ENCODE data around the gene SERPINB6.
A peak's percentile ranks its signal among the peaks of the same experiment; 100 is the strongest.
"Not testable (repeated sequence)": the region's sequence is repeated elsewhere in the genome, so short reads cannot be mapped to it uniquely, and the experiment has no call there.

SERPINB6 gene

DNA sequence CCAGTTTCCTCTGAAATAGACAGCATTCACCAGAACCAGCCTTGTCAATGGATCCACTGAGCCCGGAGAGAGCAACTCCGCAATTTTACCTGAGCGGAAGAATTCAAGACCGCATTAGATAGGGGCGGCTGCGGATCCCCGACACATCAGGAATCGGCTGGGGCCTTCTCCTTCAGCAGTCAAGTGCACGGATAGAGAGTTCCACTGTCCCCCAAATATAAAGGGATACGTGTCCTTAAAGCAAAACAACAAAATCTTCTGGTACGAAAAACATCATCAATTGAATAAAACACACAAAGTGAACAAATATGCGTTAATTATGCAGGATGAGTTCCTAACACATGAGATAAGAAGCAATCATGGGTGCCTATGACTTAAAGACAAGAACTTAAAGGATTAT lies 18.3 kb downstream of the SERPINB6 start:
- DNase-seq: no peak

- DNase-seq: peak; percentile 14
Measured at GRCh38 chr6:2952557-2953095, 18.7 kb downstream of the SERPINB6 start.

GRCh38 chr6:2951728-2952127 lies 19.6 kb downstream of the SERPINB6 start:
- DNase-seq: no peak

GRCh38 chr6:2950713-2951112 lies 20.7 kb downstream of the SERPINB6 start:
- DNase-seq: no peak

DNA sequence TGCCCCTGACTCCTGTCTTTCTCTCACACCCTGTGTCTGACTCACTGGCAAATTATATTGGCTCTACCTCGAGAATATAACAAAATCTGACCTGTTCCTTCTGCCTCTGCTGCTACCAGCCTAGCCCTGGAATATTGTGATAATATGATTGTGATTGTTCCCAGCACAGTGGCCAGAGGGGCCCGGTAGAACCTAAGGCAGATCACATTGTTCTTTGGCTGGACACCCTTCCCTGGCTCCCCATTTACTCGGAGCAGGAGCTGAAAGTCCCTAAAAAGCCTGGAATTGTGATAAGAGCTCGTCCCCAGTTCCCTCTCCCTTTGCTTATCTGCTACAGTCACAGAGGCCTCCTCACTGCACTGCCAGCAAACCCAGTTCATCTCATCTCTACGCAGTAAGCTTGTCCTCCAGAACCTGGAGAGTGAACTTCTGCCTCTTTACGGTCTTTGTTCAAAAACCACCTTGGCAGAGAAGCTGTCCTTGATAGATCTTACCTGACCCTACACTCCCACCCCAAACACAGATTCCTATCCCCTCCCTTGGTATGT lies 21.8 kb downstream of the SERPINB6 start:
- no peak for DNase-seq

DNA sequence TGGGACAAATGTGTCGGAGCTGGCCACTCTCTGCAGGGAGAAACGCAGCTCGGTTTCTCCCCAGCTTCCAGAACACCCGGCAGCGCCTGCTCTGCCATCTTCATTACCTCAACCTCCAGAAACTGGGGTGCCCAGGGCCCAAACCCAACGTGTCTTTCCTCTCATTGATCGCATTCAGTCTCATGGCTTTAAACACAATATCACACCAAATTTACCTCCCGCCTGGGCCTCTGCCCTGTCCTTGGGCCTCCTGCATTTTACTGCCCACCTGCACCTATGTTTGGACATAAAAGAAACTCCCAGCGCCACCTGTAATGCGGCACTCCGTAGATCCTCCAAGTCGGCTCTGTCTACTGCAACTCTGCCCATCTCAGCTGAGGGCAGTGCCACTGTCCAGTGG lies 22.2 kb downstream of the SERPINB6 start:
- DNase-seq: no peak

GRCh38 chr6:2948228-2949025 lies 22.9 kb downstream of the SERPINB6 start:
- no peak for DNase-seq

DNA sequence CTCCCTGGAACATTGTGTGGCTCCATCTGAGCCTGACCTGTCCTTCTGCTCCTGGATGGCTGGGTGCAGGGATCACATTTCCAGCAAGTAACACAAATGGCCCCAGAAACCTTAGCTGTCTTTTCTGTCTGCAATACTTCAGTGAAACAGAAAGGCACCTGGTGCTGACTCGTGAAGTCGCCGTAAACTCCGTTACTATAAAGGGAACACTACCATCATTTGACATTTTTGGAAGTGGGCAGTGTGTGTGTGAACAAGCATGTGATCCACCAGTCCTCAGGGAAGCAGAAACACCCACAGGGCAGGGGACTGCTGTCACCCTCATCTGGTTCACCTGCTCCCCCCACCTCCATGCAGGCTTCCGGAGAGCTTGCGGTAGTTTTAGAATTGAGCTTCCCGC lies 23.9 kb downstream of the SERPINB6 start:
- no peak for DNase-seq

DNA sequence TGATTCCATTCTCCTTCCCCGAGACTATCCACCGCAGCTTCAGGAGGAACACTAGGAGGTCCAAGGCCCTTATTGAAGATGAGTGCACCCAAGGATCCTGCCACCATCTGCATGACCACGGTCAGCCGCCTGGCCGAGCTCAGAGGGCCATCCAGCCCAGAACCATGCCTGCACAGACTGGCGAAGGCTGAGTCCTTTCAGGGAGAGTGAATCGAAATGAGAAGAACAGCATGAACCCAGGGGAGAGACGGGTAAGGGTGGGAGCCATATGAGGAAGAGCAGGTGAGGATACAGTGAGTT lies 26.3 kb downstream of the SERPINB6 start:
- DNase-seq: no peak

GRCh38 chr6:2944405-2945152 lies 26.8 kb downstream of the SERPINB6 start:
- DNase-seq: no peak

DNA sequence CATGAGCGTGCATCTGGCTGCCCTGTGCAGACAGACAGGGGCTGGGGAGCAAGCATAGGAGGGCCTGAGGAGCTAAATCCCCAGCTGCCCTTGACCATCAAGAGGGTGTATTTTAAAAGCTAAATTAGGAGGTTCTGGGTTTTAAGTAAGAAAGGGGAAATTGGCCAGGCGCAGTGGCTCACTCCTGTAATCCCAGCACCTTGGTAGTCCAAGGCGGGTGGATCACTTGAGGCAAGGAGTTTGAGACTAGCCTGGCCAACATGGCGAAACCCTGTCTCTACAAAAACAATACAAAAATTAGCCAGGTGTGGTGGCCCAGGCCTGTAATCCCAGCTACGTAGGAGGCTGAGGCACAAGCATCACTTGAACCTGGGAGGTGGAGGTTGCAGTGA lies 27.8 kb downstream of the SERPINB6 start:
- no peak for DNase-seq

DNA sequence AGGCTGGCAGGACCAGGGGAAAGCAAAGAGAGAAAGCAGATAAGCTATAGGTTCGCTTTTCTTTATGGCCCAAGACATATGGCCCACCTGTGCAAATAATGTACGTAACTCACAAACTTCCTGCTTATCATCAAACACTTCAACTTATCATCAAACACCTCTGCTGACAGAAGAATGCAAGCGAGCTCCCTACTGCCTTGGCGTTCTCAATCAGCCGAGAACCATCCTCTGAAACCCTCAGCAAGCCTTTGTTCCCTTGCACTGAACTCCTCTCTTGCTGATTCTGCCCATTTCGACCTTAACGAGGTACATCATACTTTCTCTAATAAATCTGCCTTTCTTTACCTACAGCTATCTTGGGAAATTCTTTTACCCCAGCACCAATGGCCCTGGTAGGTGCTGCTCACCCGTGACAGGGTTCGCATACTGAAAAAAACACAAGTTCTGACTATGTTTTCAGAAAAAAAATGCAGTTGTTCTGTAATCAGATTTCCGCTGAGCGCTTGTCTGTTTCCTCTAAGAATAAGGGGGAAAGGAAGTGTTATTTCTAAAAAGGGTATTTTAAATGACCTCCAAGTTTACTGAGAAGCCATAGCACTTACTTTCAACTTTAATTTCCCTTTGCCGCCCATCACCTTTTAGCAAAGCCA lies 28.3 kb downstream of the SERPINB6 start:
- no peak for DNase-seq

DNA sequence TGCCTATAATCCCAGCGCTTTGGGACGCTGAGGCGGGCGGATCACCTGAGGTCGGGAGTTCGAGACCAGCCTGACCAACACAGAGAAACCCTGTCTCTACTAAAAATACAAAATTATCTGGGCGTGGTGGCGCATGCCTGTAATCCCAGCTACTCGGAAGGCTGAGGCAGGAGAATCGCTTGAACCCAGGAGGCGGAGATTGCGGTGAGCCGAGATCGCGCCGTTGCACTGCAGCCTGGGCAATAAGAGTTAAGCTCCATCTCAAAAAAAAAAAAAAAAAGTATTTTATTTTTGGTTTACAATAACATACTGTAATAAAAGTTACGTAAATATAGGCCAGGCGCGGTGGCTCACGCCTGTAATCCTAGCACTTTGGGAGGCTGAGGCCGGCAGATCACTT lies 29.3 kb downstream of the SERPINB6 start:
- not testable (repeated sequence) for DNase-seq

GRCh38 chr6:2940851-2941250 lies 30.5 kb downstream of the SERPINB6 start:
- no peak for DNase-seq

- DNase-seq: no peak
Measured at GRCh38 chr6:2940010-2940850, 31.1 kb downstream of the SERPINB6 start.

DNA sequence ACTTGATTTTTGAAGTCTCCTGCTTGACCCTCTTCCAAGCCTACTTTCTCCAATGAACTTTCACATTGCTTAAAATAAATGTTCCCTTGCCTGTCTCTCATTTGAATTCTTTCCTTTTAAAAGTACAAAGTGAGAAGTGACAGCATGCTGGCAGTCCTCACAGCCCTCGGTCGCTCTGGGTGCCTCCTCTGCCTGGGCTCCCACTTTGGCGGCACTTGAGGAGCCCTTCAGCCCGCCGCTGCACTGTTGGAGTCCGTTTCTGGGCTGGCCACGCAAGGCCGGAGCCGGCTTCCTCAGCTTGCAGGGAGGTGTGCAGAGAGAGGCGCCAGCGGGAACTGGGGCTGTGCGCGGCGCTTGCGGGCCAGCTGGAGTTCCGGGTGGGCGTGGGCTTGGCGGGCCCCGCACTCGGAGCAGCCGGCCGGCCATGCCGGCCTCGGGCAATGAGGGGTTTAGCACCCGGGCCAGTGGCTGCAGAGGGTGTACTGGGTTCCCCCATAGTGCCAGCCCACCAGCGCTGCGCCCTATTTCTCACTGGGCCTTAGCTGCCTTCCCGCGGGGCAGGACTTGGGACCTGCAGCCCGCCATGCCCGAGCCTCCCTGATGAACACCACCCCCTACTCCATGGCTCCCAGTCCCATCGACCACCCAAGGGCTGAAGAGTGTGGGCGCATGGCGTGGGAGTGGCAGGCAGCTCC lies 31.9 kb downstream of the SERPINB6 start:
- no peak for DNase-seq

DNA sequence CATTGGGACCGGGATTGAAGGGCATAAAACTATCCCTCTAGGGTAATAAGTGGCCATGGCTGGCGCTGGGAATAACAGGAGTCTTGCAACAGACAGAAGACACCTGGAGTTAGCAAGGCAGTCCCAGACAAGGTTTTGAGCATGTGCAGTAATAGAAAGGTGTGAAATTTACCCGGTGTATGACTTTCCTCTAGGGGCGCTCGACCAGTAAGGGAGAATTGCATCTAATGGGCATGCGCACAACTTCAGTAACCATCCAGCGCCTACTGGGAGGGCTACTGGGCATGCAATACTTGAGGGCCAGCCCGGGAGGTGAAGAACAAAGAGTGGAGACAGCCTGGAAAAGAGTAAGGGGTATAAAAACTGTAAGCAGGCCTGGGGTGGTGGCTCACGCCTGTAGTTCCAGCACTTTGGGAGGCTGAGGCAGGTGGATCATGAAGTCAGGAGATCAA lies 32.7 kb downstream of the SERPINB6 start:
- no peak for DNase-seq

DNA sequence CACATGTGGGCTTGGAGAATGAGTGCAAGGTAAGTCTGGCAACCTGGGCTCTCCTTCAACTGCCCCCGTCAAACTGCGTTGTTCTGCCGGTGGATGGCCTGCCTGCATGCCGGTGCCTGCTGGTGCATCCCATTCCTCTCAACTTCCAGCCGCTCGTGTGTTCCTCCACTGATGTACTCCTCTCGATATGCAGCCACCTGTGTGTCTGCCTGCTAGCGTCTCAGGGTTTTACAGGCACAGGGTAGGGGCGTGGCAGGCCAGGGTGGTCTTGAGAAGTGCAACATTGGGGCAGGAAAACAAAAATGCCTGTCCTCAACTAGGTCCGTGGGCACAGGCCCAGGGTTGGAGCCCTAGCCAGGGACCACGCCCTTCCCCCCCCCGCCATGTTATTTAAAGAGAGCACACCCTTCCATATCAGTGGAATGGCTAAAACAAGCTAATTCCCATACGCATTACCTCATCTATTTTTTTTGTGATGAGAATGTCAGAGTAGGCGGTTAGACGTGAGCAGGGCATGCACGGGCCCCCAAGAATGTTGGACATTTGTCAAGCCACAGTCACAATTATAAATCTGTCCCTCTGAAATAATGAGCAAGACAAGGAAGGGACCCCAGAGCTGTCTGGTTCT lies 33.2 kb downstream of the SERPINB6 start:
- no peak for DNase-seq

DNA sequence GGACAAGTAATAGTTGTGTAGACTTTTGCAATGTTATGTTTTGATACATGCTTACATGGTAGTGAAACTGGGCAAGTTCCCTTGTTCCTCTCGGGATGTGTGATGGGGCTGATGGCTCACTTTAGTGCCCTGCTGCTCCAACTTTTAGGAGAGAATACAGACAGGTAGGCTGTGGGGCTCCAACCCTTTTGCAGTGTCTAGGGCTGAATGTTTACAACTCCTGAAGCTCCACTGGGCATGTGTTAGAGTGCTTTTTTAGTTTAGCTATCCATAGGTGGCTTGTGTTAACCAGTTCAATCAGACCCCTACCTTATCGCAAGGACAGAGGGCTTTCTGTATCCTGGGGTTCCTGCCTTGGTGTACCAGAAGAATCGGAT lies 33.8 kb downstream of the SERPINB6 start:
- DNase-seq: no peak

- no peak for DNase-seq
Measured at GRCh38 chr6:2935566-2936291, 35.6 kb downstream of the SERPINB6 start.

DNA sequence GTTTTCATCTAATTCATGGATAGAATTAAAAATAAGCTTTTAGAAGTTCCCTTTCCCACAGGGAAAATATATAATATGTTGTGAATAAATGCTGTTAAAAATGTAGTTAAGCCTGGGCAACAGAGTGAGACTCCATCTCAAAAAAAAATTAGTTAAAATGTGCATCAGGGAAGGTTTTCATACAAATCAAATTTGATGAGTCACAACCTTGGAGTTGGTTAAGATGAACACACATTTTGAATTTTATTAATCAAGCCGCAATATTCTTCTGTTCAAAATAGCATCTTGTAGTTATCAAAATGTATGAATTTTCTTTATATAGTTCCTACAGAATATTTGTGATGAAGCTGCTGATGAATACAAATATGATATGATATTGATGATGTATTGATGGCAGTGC lies 37.3 kb downstream of the SERPINB6 start:
- DNase-seq: no peak
